CD14-positive monocyte (primary cell): ENCODE measurements around the gene QRICH2. TPM values are rescaled to one million over a fixed set of nuclear protein-coding genes. Genes with fewer than 3 reads are reported as not detected.

ENCODE experiments used
- DNase-seq, 3 donors: peaks; one replicate each; pipeline ENCODE4 v3.0.0-alpha.2; 2011 to 2022
- H2AFZ ChIP-seq: 2 replicates; pipeline ENCODE4 v1.6.0; 2012; ENCODE audit warnings: mild to moderate bottlenecking, low read depth, low read length, inconsistent platforms; ENCODE audit not compliant: insufficient read depth, poor library complexity, severe bottlenecking
- H3K27ac ChIP-seq, 2 donors: 1 replicate in 1 of 2; 2 replicates in 1 of 2; pipeline ENCODE4 v1.5.1; 2012 to 2013; ENCODE audit warnings: low read length in 2 of 2, control low read depth in 1 of 2, inconsistent platforms in 1 of 2, low read depth in 1 of 2, mild to moderate bottlenecking in 1 of 2
- H3K27me3 ChIP-seq, 2 donors: one replicate each; pipeline versions ENCODE4 v1.6.0 to v1.6.1; 2011 to 2013; ENCODE audit warnings: low read length in 2 of 2; ENCODE audit not compliant: control insufficient read depth in 2 of 2, insufficient read depth in 2 of 2
- H3K36me3 ChIP-seq, 2 donors: replicated peaks in 1 of 2; 1 replicate in 1 of 2; 2 replicates in 1 of 2; pipeline versions ENCODE4 v1.5.1 to v1.6.1; 2012 to 2013; ENCODE audit warnings: low read length in 2 of 2, control low read depth in 1 of 2, inconsistent platforms in 1 of 2, mild to moderate bottlenecking in 1 of 2; ENCODE audit not compliant: insufficient read depth in 2 of 2, control insufficient read depth in 1 of 2
- H3K4me1 ChIP-seq, 2 donors: 1 replicate in 1 of 2; 2 replicates in 1 of 2; pipeline versions ENCODE4 v1.5.1 to v1.6.1; 2012 to 2013; ENCODE audit warnings: low read length in 2 of 2, control low read depth in 1 of 2, inconsistent platforms in 1 of 2, mild to moderate bottlenecking in 1 of 2, moderate library complexity in 1 of 2; ENCODE audit not compliant: insufficient read depth in 2 of 2, control insufficient read depth in 1 of 2
- H3K4me2 ChIP-seq: replicated peaks from 2 replicates; pipeline ENCODE3; 2012; ENCODE audit warnings: low read length, moderate library complexity, mild to moderate bottlenecking; ENCODE audit not compliant: poor library complexity, severe bottlenecking; ENCODE audit errors: extremely low read depth
- H3K4me3 ChIP-seq, 3 experiments: fragments of 200-600 bp in 1 of 3; sonication (generic) in 1 of 3; replicated peaks in 1 of 3; 1 replicate in 2 of 3; 2 replicates in 1 of 3; pipeline ENCODE4 v1.5.1; 2011 to 2013; ENCODE audit warnings: low read length in 3 of 3, mild to moderate bottlenecking in 3 of 3, control low read depth in 2 of 3, low read depth in 2 of 3, inconsistent platforms in 1 of 3, moderate library complexity in 1 of 3
- H3K79me2 ChIP-seq: 2 replicates; pipeline ENCODE4 v1.6.0; 2012; ENCODE audit warnings: mild to moderate bottlenecking, control low read depth, inconsistent platforms, low read length, moderate library complexity; ENCODE audit not compliant: insufficient read depth
- H3K9ac ChIP-seq: 2 replicates; pipeline ENCODE4 v1.6.0; 2017; ENCODE audit warnings: low read length, mild to moderate bottlenecking; ENCODE audit not compliant: insufficient read depth, poor library complexity, severe bottlenecking
- H3K9me3 ChIP-seq, 2 donors: replicated peaks in 1 of 2; 1 replicate in 1 of 2; 2 replicates in 1 of 2; pipeline versions ENCODE4 v1.5.1 to v1.6.1; 2012 to 2013; ENCODE audit warnings: low read length in 2 of 2, control low read depth in 1 of 2; ENCODE audit not compliant: control insufficient read depth in 1 of 2, insufficient read depth in 1 of 2
- H4K20me1 ChIP-seq: 2 replicates; pipeline ENCODE4 v1.6.0; 2012; ENCODE audit warnings: mild to moderate bottlenecking, low read length, control low read depth, moderate library complexity; ENCODE audit not compliant: insufficient read depth
- H3K27ac Mint-ChIP-seq, 7 donors: one replicate each; pipeline ENCODE4 v1.8.0; 2020; ENCODE audit warnings: mild to moderate bottlenecking in 7 of 7, mixed read lengths in 7 of 7, moderate library complexity in 6 of 7, inconsistent platforms in 2 of 7
- H3K27me3 Mint-ChIP-seq, 3 donors: one replicate each; pipeline ENCODE4 v1.8.0; 2021 to 2022; ENCODE audit warnings: low read depth in 3 of 3, mild to moderate bottlenecking in 3 of 3, mixed read lengths in 3 of 3, moderate library complexity in 3 of 3, inconsistent platforms in 1 of 3
- H3K36me3 Mint-ChIP-seq, 2 donors: one replicate each; pipeline ENCODE4 v1.8.0; 2020; ENCODE audit warnings: mixed read lengths in 2 of 2, inconsistent platforms in 1 of 2, mild to moderate bottlenecking in 1 of 2
- H3K4me1 Mint-ChIP-seq: one replicate; pipeline ENCODE4 v1.8.0; 2020; ENCODE audit warnings: mild to moderate bottlenecking, mixed read lengths
- H3K4me3 Mint-ChIP-seq, 2 donors: one replicate each; pipeline ENCODE4 v1.8.0; 2020; ENCODE audit warnings: mild to moderate bottlenecking in 2 of 2, mixed read lengths in 2 of 2, moderate library complexity in 1 of 2
- H3K9me3 Mint-ChIP-seq, 7 donors: one replicate each; pipeline ENCODE4 v1.8.0; 2020 to 2022; ENCODE audit warnings: mixed read lengths in 7 of 7, mild to moderate bottlenecking in 6 of 7, moderate library complexity in 6 of 7, inconsistent platforms in 2 of 7
- CTCF ChIP-seq: fragments of 200-600 bp; IDR thresholded peaks from one replicate; pipeline ENCODE4 v1.8.0; 2022; ENCODE audit warnings: antibody characterized with exemption, mild to moderate bottlenecking
- WGBS: methylation state at CpG from one replicate; pipeline ENCODE4 v1.1.5; 2013; ENCODE audit warnings: missing lambda C conversion rate; ENCODE audit not compliant: insufficient coverage; 5-methylcytosine and 5-hydroxymethylcytosine counted together
- intact Hi-C, 2 donors: fragments of 100-400 bp; cut with micrococcal nuclease; formaldehyde crosslinking; loops; one replicate each; pipeline versions ENCODE4 v1.15.0 to v1.15.1; 2023
- polyA plus RNA-seq, 3 donors: library from polyadenylated mRNA; depleted of rRNA in 1 of 3; unstranded in 2 of 3; stranded (reverse) in 1 of 3; fragments of 300-500 nt in 2 of 3; fragments of >200 nt in 1 of 3; fragmentation: Illumina TruSeq in 2 of 3; gene quantifications; 1 replicate in 2 of 3; 2 replicates in 1 of 3; pipeline ENCODE4 v1.2.3, GENCODE V29; 2012 to 2021

Gene QRICH2
- polyA plus RNA-seq, 3 donors: 0.04 to 1.9 TPM; not detected in 1

DNA sequence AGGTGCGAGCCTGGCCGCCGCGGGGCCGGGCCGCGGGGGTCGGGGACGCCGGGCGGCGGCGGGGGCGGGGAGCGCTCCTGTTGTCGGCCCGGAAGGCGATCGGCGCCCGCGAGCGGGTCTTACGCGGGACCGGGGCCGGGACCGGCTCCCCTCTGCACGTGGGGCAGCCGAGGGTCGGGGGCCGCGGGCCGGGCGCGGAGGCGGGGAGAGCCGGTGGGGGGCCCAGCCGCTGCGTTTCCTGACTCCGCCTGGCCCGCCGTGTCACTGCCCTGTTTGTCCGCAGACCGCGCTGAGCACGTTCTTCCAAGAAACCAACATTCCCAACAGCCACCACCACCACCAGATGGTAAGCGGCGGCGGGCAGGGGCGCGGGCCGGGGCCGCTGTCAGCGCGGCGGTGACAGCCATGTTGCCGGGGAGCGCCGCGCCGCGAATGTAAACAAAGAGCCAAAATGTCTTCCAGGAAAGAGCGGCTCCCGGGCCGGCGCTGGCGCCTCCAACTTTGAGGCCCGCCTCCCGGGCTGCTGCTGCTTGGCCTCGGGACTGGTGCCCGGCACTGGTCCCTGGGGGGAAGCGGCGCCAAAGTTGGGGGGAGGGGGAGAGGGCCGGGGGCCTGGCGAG, 42.3 kb downstream of the QRICH2 start:
- intact Hi-C loops: loop anchor here in 1 of 2 donors (5.0 to 10.0 kb wide), 5 partner anchors 33 to 491 kb away; partner anchors contain the start of genes EXOC7, MFSD11 and SRSF2
- under 1% methylated on average over 58 of the region's 76 CpGs for WGBS

More for the DNA sequence above, 42.3 kb downstream of the QRICH2 start:
- Histone ChIP-seq H3K9ac (peak overlapping the region; percentile 92), H2AFZ (no peak overlapping the region), H3K79me2 (peaks cover 44% of the 10 kb centered on the region), H3K4me2 (peak overlapping the region; percentile 86), H3K4me1 (peaks cover 74 to 75% of the 10 kb centered on the region in 2 donors), H3K27me3 (no peaks in the 10 kb centered on the region), H4K20me1 (peaks cover 25% of the 10 kb centered on the region), H3K36me3 (peaks cover 12 to 13% of the 10 kb centered on the region in 2 donors), H3K9me3 (no peaks in the 10 kb centered on the region), H3K27ac (peak overlapping the region; percentile 84 to 87), H3K4me3 (peak overlapping the region; percentile 56 to 97 (median 77))
- peak in 1 of 3 donors; percentile 41 for DNase-seq
- H3K4me1 Mint-ChIP-seq: peaks cover 73% of the 10 kb centered on the region
- peak overlapping the region; percentile 79 to 98 (median 96) for H3K27ac Mint-ChIP-seq
- no peaks in the 10 kb centered on the region for H3K9me3 Mint-ChIP-seq
- no peak for TF ChIP-seq CTCF
- H3K36me3 Mint-ChIP-seq: peaks cover 21 to 24% of the 10 kb centered on the region in 2 donors
- peaks cover 0 to 8% (median 0%) of the 10 kb centered on the region in 3 donors for H3K27me3 Mint-ChIP-seq
- H3K4me3 Mint-ChIP-seq: peak overlapping the region; percentile 92 to 96
